ENCODE measurements around the gene STAG1. TPM values are rescaled to one million over a fixed set of nuclear protein-coding genes. Genes with fewer than 3 reads are reported as not detected.

Gene STAG1
- total and polyA plus RNA-seq, 9 of the 15 experiments (the other 6 are each of a cell fraction or from before 2014, with no cell fraction given) = 2.7 to 17.7 (median 8.8) TPM

DNA sequence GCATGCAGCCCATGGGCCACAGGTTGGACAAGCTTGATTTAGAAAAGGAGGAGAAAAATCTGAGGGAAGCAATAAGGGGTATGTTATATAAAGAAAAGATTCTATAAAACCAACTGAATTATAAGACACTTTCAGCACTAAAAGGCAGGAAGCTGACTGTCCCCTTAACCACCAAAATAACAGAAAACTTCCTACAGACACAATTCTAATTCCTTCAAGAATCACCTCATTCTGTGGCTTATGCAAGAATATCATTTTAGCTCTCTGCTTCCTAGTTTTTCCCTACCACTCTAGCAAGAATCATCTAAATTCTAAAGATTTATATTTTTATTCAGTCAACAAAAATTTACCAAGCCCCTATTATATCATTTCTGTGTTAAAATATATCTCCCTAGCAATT is 6.3 kb downstream of the STAG1 start:
- in situ Hi-C loops (cut with MboI) (no loop called here), intact Hi-C loops (cut with micrococcal nuclease) (no loop called here)
- FAIRE-seq (no peak), DNase-seq (ENCODE audit: extremely low read depth in 1 of 4, low spot score in 3 of 4) (no peak), ATAC-seq (no peak)
- POLR2A ChIA-PET = interaction anchor here (1.2 kb wide), 1 partner anchor 69 kb away, joined by 3 read pairs; no protein-coding TSS in a partner anchor
- Histone ChIP-seq H3K4me3 (no peak overlapping the region), H2AFZ (ENCODE audit: low read depth, low read length) (no peak overlapping the region), H3K27ac (ENCODE audit: extremely low read depth, low read depth, low read length) (no peak overlapping the region), H3K79me2 (ENCODE audit: control insufficient read depth, insufficient read depth, low read length) (peaks cover 95% of the 10 kb centered on the region), H3K9me1 (ENCODE audit: control insufficient read depth, insufficient read depth, low read length) (no peaks in the 10 kb centered on the region), H3K27me3 (ENCODE audit: control insufficient read depth in 2 of 2, insufficient read depth in 2 of 2, low read length in 2 of 2) (no peaks in the 10 kb centered on the region), H4K20me1 (replicated peaks; ENCODE audit: control insufficient read depth, insufficient read depth, low read length) (no peaks in the 10 kb centered on the region), H3K4me2 (ENCODE audit: insufficient read depth, low read length) (no peak overlapping the region), H3K4me1 (replicated peaks in 1 of 2; ENCODE audit: control insufficient read depth in 2 of 2, insufficient read depth in 2 of 2, low read length in 2 of 2) (peaks cover 5 to 11% of the 10 kb centered on the region in 2 experiments; a peak in 3 of 5 replicates), H3K36me3 (ENCODE audit: control insufficient read depth, insufficient read depth, low read length) (no peaks in the 10 kb centered on the region), H3K9ac (ENCODE audit: insufficient read depth in 1 of 2, low read depth in 2 of 2, low read length in 2 of 2) (no peak overlapping the region), H3K9me3 (replicated peaks; ENCODE audit: control insufficient read depth, insufficient read depth, low read depth, low read length) (no peaks in the 10 kb centered on the region)
- BruUV-seq (replicated peaks) = no TSS peak
- CTCF ChIA-PET (ENCODE audit: low intra/inter-chr PET ratio) = no interaction called here
- TF ChIP-seq SMARCC2 (IDR thresholded peaks at IDR 0.05; ENCODE audit: low read depth) (no peak), FOXJ3 (CRISPR knock-in tag; IDR thresholded peaks at IDR 0.05) (no peak), GATA2 (CRISPR knock-in tag; IDR thresholded peaks at IDR 0.05) (no peak), SIX5 (IDR thresholded peaks at IDR 0.05; ENCODE audit: borderline replicate concordance in 1 of 2, insufficient read depth in 1 of 2, low read depth in 1 of 2, low read length in 2 of 2) (no peak), ATF1 (CRISPR knock-in tag; IDR thresholded peaks at IDR 0.05) (no peak), ATF1 (tag; IDR thresholded peaks at IDR 0.05) (no peak), TRIM25 (IDR thresholded peaks at IDR 0.05; ENCODE audit: borderline replicate concordance) (no peak), ZSCAN32 (CRISPR knock-in tag; IDR thresholded peaks at IDR 0.05) (no peak), ZHX1 (conservative IDR thresholded peaks at IDR 0.05; ENCODE audit: low read length) (no peak), HIVEP1 (CRISPR knock-in tag; IDR thresholded peaks at IDR 0.05) (no peak), MCM7 (IDR thresholded peaks at IDR 0.05) (no peak), CHD1 (IDR thresholded peaks at IDR 0.05; ENCODE audit: low read length) (no peak), MBD2 (IDR thresholded peaks at IDR 0.05; ENCODE audit: borderline replicate concordance, low read depth) (no peak)
- TF ChIP-seq, protein P1, sequence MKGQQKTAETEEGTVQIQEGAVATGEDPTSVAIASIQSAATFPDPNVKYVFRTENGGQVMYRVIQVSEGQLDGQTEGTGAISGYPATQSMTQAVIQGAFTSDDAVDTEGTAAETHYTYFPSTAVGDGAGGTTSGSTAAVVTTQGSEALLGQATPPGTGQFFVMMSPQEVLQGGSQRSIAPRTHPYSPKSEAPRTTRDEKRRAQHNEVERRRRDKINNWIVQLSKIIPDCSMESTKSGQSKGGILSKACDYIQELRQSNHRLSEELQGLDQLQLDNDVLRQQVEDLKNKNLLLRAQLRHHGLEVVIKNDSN (CRISPR knock-in tag; IDR thresholded peaks at IDR 0.05) = no peak
- TF ChIP-seq, protein P2, sequence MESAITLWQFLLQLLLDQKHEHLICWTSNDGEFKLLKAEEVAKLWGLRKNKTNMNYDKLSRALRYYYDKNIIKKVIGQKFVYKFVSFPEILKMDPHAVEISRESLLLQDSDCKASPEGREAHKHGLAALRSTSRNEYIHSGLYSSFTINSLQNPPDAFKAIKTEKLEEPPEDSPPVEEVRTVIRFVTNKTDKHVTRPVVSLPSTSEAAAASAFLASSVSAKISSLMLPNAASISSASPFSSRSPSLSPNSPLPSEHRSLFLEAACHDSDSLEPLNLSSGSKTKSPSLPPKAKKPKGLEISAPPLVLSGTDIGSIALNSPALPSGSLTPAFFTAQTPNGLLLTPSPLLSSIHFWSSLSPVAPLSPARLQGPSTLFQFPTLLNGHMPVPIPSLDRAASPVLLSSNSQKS (CRISPR knock-in tag; IDR thresholded peaks at IDR 0.05) = no peak
- TF ChIP-seq, protein P3, sequence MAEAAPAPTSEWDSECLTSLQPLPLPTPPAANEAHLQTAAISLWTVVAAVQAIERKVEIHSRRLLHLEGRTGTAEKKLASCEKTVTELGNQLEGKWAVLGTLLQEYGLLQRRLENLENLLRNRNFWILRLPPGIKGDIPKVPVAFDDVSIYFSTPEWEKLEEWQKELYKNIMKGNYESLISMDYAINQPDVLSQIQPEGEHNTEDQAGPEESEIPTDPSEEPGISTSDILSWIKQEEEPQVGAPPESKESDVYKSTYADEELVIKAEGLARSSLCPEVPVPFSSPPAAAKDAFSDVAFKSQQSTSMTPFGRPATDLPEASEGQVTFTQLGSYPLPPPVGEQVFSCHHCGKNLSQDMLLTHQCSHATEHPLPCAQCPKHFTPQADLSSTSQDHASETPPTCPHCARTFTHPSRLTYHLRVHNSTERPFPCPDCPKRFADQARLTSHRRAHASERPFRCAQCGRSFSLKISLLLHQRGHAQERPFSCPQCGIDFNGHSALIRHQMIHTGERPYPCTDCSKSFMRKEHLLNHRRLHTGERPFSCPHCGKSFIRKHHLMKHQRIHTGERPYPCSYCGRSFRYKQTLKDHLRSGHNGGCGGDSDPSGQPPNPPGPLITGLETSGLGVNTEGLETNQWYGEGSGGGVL (CRISPR knock-in tag; IDR thresholded peaks at IDR 0.05) = no peak

All from K562 (cell line).